GM19099 (cell line): ENCODE measurements around the gene GDPD4.

Experiments
- POLR2A ChIP-seq: IDR thresholded peaks from 3 replicates; pipeline ENCODE4 v1.6.1; 2011; ENCODE audit warnings: low read depth; ENCODE audit not compliant: insufficient read length; ENCODE audit errors: extremely low read depth

GDPD4 gene

DNA sequence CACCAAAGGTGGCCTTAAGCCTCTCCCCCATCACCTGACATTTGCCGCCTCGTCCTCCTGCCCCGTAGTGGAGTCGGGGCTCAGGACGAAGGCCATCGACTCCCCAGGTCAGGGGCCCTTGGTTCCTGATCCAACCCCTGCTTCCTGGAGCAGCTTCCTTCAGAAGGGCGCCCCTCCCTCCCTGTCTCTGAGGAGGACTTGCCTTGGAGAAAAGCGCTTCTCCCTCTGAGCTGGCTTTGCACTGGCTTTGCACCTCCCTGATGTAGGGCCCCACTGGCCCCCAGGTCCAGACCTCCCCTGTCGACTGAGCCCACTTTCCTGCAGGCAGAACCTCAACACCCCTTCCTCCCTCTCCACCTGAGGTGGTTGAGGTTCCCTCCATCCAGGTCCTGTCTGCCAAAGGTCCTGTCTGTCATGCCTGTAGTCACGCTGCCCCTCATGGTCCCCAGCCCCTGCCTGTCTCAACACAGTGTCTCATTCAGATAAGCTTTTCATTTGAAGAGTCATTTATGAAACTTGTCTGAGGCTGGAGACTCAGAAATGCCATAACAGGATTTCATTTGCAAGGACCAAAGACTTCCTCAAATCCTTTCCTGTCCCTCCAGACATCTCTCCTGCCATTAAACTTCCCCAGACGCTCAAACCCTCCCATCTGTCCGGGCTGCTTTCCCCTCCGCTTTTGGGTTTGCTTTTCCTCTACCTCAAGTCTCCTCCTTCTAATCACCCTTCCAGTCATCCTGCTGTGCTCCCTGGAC lies 95.0 kb downstream of the GDPD4 start:
- no peak for TF ChIP-seq POLR2A

GRCh38 chr11:77205467-77206263 lies 95.8 kb downstream of the GDPD4 start:
- TF ChIP-seq POLR2A, result no peak

DNA sequence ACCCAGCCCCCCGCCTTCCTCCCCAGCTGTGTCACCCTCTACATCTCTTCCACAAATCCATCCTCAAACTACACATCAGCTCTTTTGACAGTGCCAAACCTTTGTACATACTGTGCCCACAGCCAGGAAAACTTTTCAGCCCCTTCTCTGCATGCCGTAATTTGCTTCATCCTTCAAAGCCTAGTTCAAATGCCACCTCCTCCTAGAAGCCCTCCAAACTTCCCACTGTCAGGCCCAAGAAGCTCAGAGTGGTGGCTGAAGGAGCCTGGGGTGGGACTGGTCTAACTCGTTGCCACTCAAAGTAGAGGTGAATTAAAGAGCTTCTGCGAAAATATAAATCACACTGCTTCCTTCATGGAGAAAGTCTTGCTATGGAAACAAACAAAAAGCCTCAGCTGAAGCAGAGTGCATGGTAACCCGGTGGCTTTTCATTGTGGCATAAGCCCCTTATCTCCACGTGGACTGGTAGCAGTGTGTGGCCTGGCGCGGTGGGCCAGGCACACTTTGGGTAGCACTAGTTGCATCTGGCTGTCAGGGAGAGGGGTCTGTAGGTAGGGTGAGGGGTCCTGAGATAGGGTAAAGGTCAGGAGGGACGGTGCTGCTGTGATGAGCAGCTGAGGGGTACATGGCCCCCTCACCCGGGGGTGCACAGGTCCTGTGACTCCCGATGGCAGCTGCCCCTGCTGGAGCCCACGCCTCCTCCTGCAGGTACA lies 96.6 kb downstream of the GDPD4 start:
- TF ChIP-seq POLR2A, result no peak

GRCh38 chr11:77203901-77204753 lies 97.4 kb downstream of the GDPD4 start:
- no peak for TF ChIP-seq POLR2A

GRCh38 chr11:77202941-77203900 lies 98.3 kb downstream of the GDPD4 start:
- no peak for TF ChIP-seq POLR2A

GRCh38 chr11:77201991-77202841 lies 99.3 kb downstream of the GDPD4 start:
- TF ChIP-seq POLR2A, result no peak

GRCh38 chr11:77201370-77201769 lies 100.1 kb downstream of the GDPD4 start:
- no peak for TF ChIP-seq POLR2A

DNA sequence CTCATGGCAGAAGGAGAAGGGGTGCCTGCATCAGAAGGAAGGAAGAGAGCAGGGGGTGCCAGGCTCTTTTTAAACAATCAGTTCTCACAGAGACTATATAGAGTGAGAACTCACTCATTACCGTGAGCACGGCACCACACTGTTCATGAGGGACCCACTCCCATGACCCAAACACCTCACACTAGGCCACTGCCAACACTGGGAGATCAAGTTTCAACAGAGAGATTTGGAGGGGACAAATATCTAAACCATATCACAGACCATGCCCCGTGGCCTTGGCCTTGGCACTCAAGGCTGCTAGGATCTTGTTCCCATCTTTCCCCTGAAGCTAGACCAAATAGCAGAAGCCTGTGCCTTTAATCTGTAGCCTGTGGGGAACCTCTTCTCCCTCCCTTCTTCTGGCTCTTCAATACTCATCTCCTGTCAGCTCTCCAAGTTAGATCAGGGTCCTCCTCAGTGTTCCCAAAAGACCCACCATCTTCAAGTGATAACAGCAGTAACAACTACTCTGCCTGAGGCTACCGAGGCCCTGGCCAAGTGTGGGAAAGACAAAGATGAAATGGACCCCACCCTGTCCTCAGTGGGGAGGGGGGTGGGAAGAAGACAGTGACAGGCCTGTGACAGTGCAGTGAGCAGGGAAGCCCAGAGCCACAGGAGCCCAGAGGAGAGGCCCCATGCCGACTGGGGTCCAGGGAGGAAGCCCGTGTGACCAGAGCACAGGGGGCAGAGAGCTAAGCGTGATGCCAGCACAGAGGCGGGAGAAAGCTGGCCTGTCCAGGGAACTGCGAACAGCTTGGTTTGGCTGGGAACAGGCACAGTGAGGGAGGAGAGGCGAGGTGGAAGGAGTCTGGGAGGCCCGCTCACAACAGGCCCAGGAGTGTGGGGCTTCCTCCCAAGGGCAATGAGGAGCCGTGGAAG lies 100.9 kb downstream of the GDPD4 start:
- TF ChIP-seq POLR2A, result no peak

DNA sequence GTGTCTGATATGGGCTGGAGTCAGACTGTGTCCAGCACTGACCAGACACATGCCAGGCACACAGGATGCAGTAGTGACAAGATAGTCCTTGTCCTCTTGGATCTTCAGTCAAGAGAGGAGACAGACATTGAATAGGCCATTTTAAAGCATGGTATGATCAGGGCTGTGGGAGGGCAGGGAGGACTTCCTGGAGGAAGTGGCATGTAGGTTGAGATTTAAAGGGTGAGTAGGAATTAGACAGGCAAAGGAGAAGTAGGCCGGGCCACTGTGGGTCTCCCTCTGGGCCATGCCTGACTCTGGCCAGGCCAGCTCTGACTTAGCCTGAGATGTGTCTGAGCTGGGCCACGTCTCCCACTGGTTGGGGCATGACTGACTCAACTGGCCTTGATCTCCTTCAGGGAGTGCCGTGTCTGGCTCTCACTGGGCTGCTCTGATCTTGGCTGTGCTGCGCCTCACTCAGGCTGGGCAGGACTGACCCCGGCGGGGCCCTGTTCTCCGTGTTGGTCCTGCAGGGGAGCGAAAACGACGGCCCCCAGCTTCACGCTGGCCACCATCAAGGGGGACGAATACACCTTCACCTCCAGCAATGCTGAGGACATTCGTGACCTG lies 102.2 kb downstream of the GDPD4 start:
- TF ChIP-seq POLR2A, result no peak

- no peak for TF ChIP-seq POLR2A
These were observed 103.0 kb downstream of the GDPD4 start for GRCh38 chr11:77198440-77198849.

GRCh38 chr11:77197626-77198320 lies 103.7 kb downstream of the GDPD4 start:
- no peak for TF ChIP-seq POLR2A

GRCh38 chr11:77196961-77197360 lies 104.5 kb downstream of the GDPD4 start:
- TF ChIP-seq POLR2A, result no peak
